CD4-positive, alpha-beta T cell (primary cell): ENCODE results near the gene UBTD1. TPM values are rescaled to one million over a fixed set of nuclear protein-coding genes. Genes with fewer than 3 reads are reported as not detected.
A peak's percentile ranks its signal among the peaks of the same experiment; 100 is the strongest.

ENCODE experiments used
- ATAC-seq: fragments of 200-7000 bp; cut with Tn5 transposase; one replicate; pipeline ENCODE4 v1.10.0; 2022; ENCODE audit warnings: mild to moderate bottlenecking; ENCODE audit not compliant: poor library complexity
- CTCF ChIA-PET: fragments of 350-600 bp; sonication (Branson Sonifier 250); formaldehyde crosslinking; loops from one replicate; lab custom pipeline; 2021; ENCODE audit warnings: antibody characterized with exemption, inconsistent platforms; lab: Charles Lee
- POLR2A ChIA-PET: fragments of 350-600 bp; sonication (Branson Sonifier 250); formaldehyde crosslinking; loops from one replicate; lab custom pipeline; 2021; ENCODE audit warnings: antibody characterized with exemption, inconsistent platforms; lab: Charles Lee
- DNase-seq, 14 experiments: peaks; one replicate each; pipeline ENCODE4 v3.0.0-alpha.2; 2013 to 2020; ENCODE audit warnings: mixed read lengths in 2 of 14
- H3K27ac ChIP-seq, 2 donors: one replicate each; pipeline versions ENCODE4 v1.5.1 to v1.7.0; 2013; ENCODE audit warnings: low read length in 2 of 2, low read depth in 1 of 2, mild to moderate bottlenecking in 1 of 2
- H3K27me3 ChIP-seq, 2 experiments: 1 replicate in 1 of 2; 2 replicates in 1 of 2; pipeline versions ENCODE4 v1.6.1 to v1.7.0; 2013; ENCODE audit warnings: low read length in 2 of 2, control low read depth in 1 of 2, mild to moderate bottlenecking in 1 of 2, moderate library complexity in 1 of 2; ENCODE audit not compliant: insufficient read depth in 2 of 2, control insufficient read depth in 1 of 2
- H3K36me3 ChIP-seq: one replicate; pipeline ENCODE4 v1.6.1; 2013; ENCODE audit warnings: low read length, control low read depth; ENCODE audit not compliant: insufficient read depth
- H3K4me1 ChIP-seq: one replicate; pipeline ENCODE4 v1.6.1; 2013; ENCODE audit warnings: low read length, control low read depth; ENCODE audit not compliant: insufficient read depth
- H3K4me3 ChIP-seq: one replicate; pipeline ENCODE4 v1.5.1; 2013; ENCODE audit warnings: mild to moderate bottlenecking, low read length, moderate library complexity
- H3K9me3 ChIP-seq, 2 experiments: 1 replicate in 1 of 2; 2 replicates in 1 of 2; pipeline versions ENCODE4 v1.6.1 to v1.7.0; 2013; ENCODE audit warnings: low read length in 2 of 2, mild to moderate bottlenecking in 2 of 2, control low read depth in 1 of 2, moderate library complexity in 1 of 2; ENCODE audit not compliant: control insufficient read depth in 1 of 2, insufficient read depth in 1 of 2
- H3K27ac Mint-ChIP-seq: one replicate; pipeline ENCODE4 v1.8.0; 2020; ENCODE audit warnings: mixed read lengths
- H3K27me3 Mint-ChIP-seq: one replicate; pipeline ENCODE4 v1.8.0; 2021; ENCODE audit warnings: mixed read lengths
- H3K36me3 Mint-ChIP-seq: one replicate; pipeline ENCODE4 v1.8.0; 2021; ENCODE audit warnings: low read depth, mixed read lengths
- H3K4me1 Mint-ChIP-seq: one replicate; pipeline ENCODE4 v1.8.0; 2021; ENCODE audit warnings: low read depth, mixed read lengths
- H3K4me3 Mint-ChIP-seq: one replicate; pipeline ENCODE4 v1.8.0; 2020; ENCODE audit warnings: mild to moderate bottlenecking, mixed read lengths
- H3K9me3 Mint-ChIP-seq: one replicate; pipeline ENCODE4 v1.8.0; 2020; ENCODE audit warnings: mixed read lengths
- intact Hi-C, 2 experiments: fragments of 100-400 bp; cut with DNase I in 1 of 2; cut with micrococcal nuclease in 1 of 2; formaldehyde crosslinking; loops; one replicate each; pipeline versions ENCODE4 v1.15.1 to v1.9.0; 2023 to 2025; cut with DNase I, micrococcal nuclease
- total RNA-seq, 174 experiments: library from RNA in 2 of 174; stranded (reverse) in 2 of 174; gene quantifications; one replicate each; pipeline ENCODE4 v1.2.3 and lab custom pipeline; 2021 to 2026
- TF ChIP-seq, protein P1 (sequence below): fragments of 200-600 bp; IDR thresholded peaks from one replicate; pipeline ENCODE4 v1.8.0; 2022; ENCODE audit warnings: antibody characterized with exemption, mild to moderate bottlenecking

Gene UBTD1
- total RNA-seq, 2 experiments from 2014 or later = 0.56 to 0.80 TPM

DNA sequence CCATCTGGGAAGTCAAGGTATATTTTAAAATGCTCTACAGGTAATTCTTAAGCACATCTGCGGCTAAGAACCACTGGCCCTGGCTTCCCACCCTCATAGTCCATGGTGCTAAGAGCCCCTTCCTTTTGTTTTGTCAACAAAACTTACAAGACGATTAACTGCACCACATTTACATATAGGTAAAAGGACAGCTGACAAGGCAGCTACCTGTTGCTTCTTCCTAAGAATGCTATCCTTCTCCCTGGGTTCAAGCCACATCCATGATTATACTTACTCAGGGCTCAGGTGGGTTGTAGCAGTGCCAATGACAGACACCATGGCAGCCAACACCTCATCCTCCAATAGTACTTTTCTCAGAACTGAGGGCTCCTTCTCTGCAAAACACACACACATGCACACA, 36.4 kb upstream of the UBTD1 start:
- H3K36me3 ChIP-seq = peaks cover 90% of the 10 kb centered on the region
- ChIA-PET POLR2A (no interaction called here), CTCF (no interaction called here)
- DNase-seq (no peak), ATAC-seq (no peak)
- H3K4me1 ChIP-seq = no peaks in the 10 kb centered on the region
- H3K27ac Mint-ChIP-seq = peak overlapping the region; percentile 56
- no peaks in the 10 kb centered on the region for H3K27me3 Mint-ChIP-seq
- H3K36me3 Mint-ChIP-seq = peaks cover 95% of the 10 kb centered on the region
- intact Hi-C loops = loop anchor here in 1 of 2 experiments (2.0 kb wide), 1 partner anchor 32 kb away; no protein-coding TSS in a partner anchor
- H3K27ac ChIP-seq = no peak overlapping the region
- no peaks in the 10 kb centered on the region for H3K4me1 Mint-ChIP-seq
- TF ChIP-seq, protein P1, sequence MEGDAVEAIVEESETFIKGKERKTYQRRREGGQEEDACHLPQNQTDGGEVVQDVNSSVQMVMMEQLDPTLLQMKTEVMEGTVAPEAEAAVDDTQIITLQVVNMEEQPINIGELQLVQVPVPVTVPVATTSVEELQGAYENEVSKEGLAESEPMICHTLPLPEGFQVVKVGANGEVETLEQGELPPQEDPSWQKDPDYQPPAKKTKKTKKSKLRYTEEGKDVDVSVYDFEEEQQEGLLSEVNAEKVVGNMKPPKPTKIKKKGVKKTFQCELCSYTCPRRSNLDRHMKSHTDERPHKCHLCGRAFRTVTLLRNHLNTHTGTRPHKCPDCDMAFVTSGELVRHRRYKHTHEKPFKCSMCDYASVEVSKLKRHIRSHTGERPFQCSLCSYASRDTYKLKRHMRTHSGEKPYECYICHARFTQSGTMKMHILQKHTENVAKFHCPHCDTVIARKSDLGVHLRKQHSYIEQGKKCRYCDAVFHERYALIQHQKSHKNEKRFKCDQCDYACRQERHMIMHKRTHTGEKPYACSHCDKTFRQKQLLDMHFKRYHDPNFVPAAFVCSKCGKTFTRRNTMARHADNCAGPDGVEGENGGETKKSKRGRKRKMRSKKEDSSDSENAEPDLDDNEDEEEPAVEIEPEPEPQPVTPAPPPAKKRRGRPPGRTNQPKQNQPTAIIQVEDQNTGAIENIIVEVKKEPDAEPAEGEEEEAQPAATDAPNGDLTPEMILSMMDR = no peak
- H3K4me3 ChIP-seq = no peak overlapping the region
- H3K9me3 Mint-ChIP-seq = no peaks in the 10 kb centered on the region
- no peaks in the 10 kb centered on the region for H3K9me3 ChIP-seq
- H3K4me3 Mint-ChIP-seq = no peak overlapping the region
- H3K27me3 ChIP-seq = no peaks in the 10 kb centered on the region

DNA sequence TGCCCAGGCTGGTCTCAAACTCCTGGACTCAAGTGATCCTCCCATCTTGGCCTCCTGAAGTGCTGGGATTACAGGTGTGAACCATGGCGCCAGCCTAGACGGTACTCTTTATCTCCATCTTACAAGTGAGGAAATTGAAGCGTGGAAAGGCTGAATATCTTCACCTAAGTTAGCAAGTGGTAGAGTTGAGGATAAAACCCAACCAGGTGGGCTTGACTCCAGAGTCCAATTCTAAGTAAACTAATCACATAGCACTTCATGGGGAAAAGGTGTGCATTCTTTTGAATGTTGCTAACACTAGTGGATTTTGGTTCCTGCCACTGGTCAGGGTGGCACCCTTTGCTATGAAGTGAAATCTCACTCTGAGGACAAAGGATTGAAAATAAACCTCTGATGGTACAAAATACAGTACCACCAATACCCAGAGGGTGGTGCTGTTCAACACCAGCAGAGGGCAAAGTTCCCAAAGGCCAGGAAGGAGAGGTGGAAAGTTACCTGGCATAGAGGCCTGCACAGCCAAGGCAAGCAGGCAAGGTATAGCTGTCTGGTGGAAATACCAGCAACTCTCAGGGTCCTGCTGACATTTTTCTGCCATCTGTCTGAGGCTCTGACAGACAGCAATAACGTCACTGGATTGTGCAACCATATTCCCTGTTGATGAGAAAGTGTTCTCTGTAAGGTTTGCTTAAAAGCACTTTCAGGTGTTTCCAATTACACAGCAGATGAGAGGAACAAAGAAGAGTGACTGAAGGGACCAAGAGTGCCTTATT, 35.2 kb upstream of the UBTD1 start:
- Histone ChIP-seq H3K9me3 (no peaks in the 10 kb centered on the region), H3K4me3 (no peak overlapping the region), H3K4me1 (no peaks in the 10 kb centered on the region), H3K27me3 (no peaks in the 10 kb centered on the region), H3K36me3 (peaks cover 95% of the 10 kb centered on the region), H3K27ac (no peak overlapping the region)
- TF ChIP-seq, protein P1 = peak; percentile 83
- peak in 10 of 14 experiments; percentile 12 to 71 (median 22) for DNase-seq
- H3K27me3 Mint-ChIP-seq = no peaks in the 10 kb centered on the region
- H3K4me1 Mint-ChIP-seq = no peaks in the 10 kb centered on the region
- no peak overlapping the region for H3K4me3 Mint-ChIP-seq
- CTCF ChIA-PET = interaction anchor here (0.7 to 1.6 kb wide), 4 partner anchors 12 to 89 kb away, joined by 3 to 5 read pairs (median 4); no protein-coding TSS in a partner anchor
- peak; percentile 89 for ATAC-seq
- intact Hi-C loops = loop anchor here (1.0 to 2.0 kb wide), 2 partner anchors 31 to 90 kb away; no protein-coding TSS in a partner anchor
- no peaks in the 10 kb centered on the region for H3K9me3 Mint-ChIP-seq
- peak overlapping the region; percentile 56 for H3K27ac Mint-ChIP-seq
- POLR2A ChIA-PET = no interaction called here
- peaks cover 97% of the 10 kb centered on the region for H3K36me3 Mint-ChIP-seq

DNA sequence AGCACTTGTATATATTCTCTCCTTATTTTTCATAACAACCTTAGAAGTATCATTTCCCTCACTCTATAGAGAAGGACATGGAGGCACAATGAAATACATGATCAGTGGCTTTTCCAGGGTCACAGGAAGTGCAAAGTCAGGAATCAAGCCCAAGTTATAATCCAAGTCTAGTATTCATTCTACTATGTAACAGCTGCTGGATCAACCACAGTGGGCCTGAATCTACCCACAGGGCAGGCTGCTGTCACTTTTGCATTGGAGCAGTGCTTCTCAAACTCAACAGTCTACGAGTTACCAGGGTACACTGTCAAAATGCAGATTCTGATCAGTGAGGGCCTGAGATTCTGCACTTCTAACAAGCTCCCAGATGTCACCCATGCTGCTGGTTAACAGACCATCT, 34.5 kb upstream of the UBTD1 start:
- TF ChIP-seq, protein P1 = no peak
- H3K4me1 Mint-ChIP-seq = no peaks in the 10 kb centered on the region
- no peaks in the 10 kb centered on the region for H3K9me3 Mint-ChIP-seq
- ChIA-PET CTCF (interaction anchor here (1.3 to 1.6 kb wide), 3 partner anchors 12 to 89 kb away, joined by 3 to 5 read pairs (median 5); no protein-coding TSS in a partner anchor), POLR2A (no interaction called here)
- Histone ChIP-seq H3K4me3 (no peak overlapping the region), H3K9me3 (no peaks in the 10 kb centered on the region), H3K4me1 (no peaks in the 10 kb centered on the region), H3K27ac (no peak overlapping the region), H3K27me3 (no peaks in the 10 kb centered on the region), H3K36me3 (peaks cover 94% of the 10 kb centered on the region)
- H3K27ac Mint-ChIP-seq = peak overlapping the region; percentile 56
- intact Hi-C loops = no loop called here
- ATAC-seq (no peak), DNase-seq (no peak)
- no peak overlapping the region for H3K4me3 Mint-ChIP-seq
- H3K27me3 Mint-ChIP-seq = no peaks in the 10 kb centered on the region
- H3K36me3 Mint-ChIP-seq = peaks cover 97% of the 10 kb centered on the region
